Fibroblast of villous mesenchyme (primary cell): ENCODE measurements around the gene TMEM123. TPM values are rescaled to one million over a fixed set of nuclear protein-coding genes. Genes with fewer than 3 reads are reported as not detected.
A peak's percentile ranks its signal among the peaks of the same experiment; 100 is the strongest.

Experiments used
- DNase-seq: peaks from one replicate; pipeline ENCODE4 v3.0.0-alpha.2; 2010; ENCODE audit warnings: low read depth
- H3K4me3 ChIP-seq: 2 replicates; pipeline ENCODE4 v1.5.1; 2011; ENCODE audit warnings: low read depth, mild to moderate bottlenecking, low read length
- total RNA-seq: library from RNA; depleted of rRNA; stranded (reverse); fragments of >200 nt; gene quantifications from 2 replicates; pipeline ENCODE4 v1.2.3, GENCODE V29; 2012
- TF ChIP-seq, protein P1 (sequence below): IDR thresholded peaks from 2 replicates; pipeline ENCODE4 v1.5.1; 2012; ENCODE audit warnings: low read depth, mild to moderate bottlenecking, low read length; ENCODE audit not compliant: insufficient read depth

The TMEM123 gene
- total RNA-seq, 1 donor = 89.8 TPM

DNA sequence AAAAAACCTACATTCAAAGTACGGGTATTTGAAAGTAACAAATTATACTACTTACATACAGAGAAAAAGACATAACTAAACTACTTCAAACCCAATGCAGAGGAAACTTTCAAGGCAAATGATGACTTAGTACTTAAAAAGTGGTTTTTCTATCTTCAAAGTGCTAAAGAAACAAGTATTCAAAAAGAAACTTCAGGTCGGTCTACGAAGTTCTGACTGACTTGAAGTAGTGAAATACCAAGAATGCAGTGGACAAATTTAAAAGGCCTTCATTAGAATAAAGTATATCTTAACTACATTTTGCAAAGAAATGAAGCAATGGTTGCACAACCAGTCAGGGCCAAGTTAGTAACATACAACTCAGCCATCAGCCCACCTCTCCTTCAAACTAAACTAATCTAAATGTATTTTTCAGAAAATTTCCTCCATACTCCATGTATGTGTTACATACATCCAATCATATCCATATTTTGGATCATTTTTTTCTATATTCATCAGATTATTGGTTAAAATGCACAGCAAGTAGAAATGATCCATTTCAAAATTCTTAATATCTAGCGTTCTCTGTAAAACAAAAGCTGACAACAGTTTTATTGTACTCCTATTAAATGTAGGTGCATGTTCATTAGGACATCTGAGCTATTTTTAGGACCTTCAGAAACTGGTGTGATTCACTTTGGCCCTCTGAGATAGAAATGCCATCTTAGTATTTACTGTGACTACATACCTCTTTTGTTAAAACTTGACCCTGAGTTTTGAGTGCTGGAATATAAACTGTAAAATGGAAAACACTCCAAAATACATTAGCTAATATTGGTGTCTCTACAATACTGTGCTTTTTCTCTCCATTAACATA is 55.6 kb downstream of the TMEM123 start:
- TF ChIP-seq, protein P1, sequence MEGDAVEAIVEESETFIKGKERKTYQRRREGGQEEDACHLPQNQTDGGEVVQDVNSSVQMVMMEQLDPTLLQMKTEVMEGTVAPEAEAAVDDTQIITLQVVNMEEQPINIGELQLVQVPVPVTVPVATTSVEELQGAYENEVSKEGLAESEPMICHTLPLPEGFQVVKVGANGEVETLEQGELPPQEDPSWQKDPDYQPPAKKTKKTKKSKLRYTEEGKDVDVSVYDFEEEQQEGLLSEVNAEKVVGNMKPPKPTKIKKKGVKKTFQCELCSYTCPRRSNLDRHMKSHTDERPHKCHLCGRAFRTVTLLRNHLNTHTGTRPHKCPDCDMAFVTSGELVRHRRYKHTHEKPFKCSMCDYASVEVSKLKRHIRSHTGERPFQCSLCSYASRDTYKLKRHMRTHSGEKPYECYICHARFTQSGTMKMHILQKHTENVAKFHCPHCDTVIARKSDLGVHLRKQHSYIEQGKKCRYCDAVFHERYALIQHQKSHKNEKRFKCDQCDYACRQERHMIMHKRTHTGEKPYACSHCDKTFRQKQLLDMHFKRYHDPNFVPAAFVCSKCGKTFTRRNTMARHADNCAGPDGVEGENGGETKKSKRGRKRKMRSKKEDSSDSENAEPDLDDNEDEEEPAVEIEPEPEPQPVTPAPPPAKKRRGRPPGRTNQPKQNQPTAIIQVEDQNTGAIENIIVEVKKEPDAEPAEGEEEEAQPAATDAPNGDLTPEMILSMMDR = no peak
- peak; percentile 19 for DNase-seq
- H3K4me3 ChIP-seq = no peak overlapping the region

DNA sequence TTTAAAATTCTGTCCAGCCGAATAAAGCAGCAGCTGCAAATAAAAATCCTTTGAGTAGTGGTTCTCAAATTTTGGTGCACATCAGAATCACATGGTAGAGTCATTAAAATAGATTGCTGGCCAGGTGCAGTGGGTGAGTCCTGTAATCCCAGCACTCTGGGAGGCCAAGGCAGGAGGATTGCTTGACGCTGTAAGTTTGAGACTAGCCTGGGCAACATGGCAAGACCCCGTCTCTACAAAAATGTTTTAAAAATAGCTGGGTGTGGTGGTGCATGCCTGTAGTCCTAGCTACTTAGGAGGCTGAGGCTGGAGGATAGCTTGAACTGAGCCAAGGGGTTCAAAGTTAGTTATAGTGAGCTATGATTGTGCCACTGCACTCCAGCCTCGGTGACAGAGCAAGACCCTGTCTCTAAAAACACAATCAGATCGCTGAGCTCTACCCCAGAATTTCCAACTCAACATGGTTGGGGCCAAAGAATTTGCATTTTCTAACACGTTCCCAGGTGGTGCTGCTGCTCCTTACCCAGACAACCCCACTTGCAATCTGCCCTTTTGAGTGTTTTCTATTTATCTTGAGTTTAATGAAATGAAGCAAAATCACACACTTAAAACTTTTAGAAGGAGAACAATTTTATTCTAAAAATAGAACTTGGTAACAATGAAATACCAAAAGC is 56.7 kb downstream of the TMEM123 start:
- no peak for DNase-seq
- TF ChIP-seq, protein P1 = no peak
- no peak overlapping the region for H3K4me3 ChIP-seq

DNA sequence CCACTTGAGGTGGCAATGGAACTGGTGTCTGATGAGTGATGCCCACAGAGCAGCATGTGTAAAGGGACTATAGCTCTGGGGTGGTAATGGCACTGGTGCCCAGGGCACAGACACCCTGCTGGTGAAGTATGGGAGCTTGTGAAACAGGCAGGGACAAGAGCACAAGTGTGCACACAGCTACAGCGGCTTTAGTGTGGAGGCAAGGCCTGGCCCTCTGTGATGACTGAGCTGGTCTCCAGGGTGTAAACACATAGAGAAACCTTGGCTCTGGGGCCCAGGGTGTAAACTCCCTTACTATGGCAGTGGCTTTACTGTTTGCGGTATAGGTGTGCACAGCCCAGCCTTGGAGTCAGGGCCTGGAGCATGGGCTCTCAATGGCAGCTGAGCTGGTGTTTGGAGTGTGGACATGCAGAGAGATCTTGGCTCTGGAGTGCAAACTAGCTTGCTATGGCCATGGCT is 59.3 kb downstream of the TMEM123 start:
- TF ChIP-seq, protein P1 = no peak

DNA sequence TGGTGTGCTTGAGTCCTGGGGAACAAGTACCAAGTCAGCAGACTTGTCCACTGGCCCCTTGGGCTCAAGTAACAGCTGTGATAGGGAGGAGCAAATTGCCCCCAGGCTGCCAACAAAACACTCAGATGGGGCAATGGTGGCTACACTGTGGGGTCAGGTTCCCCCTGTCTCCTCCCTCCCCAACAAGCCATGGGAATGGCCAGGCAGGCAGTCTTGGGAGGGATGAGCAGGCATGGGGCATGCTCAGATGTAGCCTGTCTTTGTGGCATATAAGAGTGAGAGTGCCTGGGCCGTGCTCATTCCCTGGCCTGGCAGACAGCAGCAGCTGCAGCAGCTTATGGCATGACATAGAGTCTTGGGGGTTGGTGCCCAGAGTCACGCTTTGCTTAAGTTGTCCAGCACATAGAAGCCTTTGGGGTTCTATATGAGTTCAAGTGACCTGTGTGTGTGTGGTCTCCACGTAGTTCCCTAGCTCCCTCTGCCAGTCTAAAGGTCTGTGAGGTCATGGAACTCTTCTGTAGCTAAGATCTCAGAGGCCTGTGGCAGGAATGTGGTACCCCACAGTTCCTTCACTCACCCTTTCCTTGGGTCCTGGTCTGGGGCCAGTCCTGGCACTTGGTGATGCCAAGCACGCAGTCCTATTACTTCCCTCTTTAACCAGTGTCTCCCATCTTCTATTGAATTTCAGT is 60.9 kb downstream of the TMEM123 start:
- TF ChIP-seq, protein P1 = no peak
- DNase-seq = no peak
- no peak overlapping the region for H3K4me3 ChIP-seq

More for the DNA sequence above, 59.3 kb downstream of the TMEM123 start:
- H3K4me3 ChIP-seq = no peak overlapping the region
- DNase-seq = no peak

DNA sequence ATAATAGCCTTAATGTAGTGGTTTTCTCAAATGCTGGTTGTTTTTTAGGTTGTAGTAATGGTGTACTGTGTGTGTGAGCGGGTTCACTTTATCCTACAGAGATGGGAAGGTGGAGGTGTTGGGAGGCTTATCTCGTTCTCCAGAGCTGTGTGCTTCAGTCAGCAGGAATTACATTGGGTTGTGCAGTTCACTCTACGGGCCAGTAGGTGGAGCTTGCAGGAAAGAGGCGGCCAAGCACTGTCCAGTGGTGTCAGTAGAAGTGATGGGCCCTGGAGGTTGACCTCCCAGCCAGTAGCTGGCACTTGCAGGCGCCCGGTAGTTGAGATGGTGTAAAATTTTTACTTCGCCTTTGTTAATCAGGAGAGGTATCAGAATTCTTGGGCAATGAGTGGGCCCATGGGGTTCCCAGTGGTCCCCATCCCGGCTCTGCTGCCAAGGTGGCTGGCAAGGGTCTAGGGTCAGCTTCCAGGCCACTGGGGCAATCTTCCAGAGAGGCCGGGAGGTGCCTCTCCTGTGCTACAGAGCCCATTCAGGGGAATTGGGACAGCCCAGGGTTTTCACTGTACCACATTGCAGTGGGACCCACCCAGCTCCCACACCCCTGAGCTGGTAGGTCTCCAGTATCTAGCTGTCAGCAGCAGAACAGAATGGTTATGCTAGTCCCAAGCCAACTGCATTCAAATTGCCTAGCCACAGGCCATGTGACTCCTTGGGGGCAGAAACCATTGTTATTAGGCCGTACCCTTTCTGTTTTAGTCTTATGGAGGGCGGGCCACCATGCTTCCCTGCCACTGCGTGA is 61.7 kb downstream of the TMEM123 start:
- TF ChIP-seq, protein P1 = peak; percentile 92
- H3K4me3 ChIP-seq = no peak overlapping the region
- DNase-seq = peak; percentile 68

DNA sequence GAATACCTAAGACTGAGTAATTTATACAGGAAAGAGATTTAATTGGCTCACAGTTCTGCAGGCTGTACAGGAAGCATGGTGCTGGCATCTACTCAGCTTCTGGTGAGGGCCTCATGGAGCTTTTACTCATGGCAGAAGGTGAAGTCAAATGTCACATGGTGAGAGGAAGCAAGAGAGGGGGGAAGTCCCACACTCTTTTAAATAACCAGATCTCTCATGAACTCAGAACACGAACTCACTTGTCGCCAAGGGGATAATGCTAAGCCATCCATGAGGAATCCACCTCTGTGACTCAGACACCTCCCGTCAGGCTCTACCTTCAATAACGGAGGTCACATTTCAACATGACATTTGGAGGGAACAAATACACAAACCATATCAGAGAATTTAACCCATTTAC is 63.3 kb downstream of the TMEM123 start:
- no peak for DNase-seq
- no peak overlapping the region for H3K4me3 ChIP-seq
- TF ChIP-seq, protein P1 = no peak
